Germinal center (tissue), 1 donor: ENCODE measurements around the gene GAS2L1.
"Not testable (repeated sequence)": the region's sequence is repeated elsewhere in the genome, so short reads cannot be mapped to it uniquely, and the experiment has no call there.

ENCODE experiments used
- DNase-seq: peaks from one replicate; pipeline ENCODE4 v3.0.0; 2012; ENCODE audit warnings: mixed read lengths, low spot score

Gene GAS2L1

DNA sequence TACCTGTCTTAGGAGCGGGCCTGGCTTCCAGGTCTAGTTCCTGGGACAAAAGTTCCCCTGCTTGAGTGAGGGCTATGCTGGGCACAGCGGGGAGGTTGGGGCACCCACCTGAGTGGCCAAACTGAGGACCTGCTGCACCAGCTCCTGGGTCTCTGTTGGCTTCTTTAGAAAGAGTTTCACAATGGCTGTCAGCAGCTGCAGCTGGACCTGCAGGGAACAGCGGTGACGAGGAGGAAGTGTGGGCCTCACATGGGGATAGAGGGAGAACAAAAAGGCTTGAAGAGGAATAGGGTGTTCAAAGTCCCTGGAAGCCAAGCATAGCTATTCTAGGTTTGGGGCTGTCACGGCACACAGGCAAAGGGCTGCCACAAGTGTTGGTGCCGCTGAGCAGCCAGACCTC lies 35.7 kb downstream of the GAS2L1 start:
- no peak for DNase-seq

- no peak for DNase-seq
These were observed 36.3 kb downstream of the GAS2L1 start for GRCh38 chr22:29342577-29343312.

GRCh38 chr22:29343313-29343805 lies 36.9 kb downstream of the GAS2L1 start:
- DNase-seq = no peak

GRCh38 chr22:29344137-29344536 lies 37.7 kb downstream of the GAS2L1 start:
- DNase-seq = no peak

DNA sequence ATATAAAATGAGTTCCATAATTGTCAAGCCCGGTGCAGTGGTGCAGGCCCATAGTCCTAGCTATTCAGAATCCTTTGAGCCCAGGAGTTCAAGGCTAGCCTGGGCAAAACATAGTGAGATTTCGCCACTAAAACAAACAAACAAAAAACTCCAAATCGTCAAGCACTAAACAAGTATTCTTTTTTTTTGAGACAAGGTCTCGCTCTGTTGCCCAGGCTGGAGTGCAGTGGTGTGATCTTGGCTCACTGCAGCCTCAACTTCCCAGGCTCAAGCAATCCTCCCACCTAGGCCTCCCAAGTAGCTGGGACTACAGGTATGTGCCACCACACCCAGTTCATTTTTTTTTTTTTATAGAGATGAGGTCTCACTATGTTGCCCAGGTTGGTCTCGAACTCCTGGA lies 38.4 kb downstream of the GAS2L1 start:
- not testable (repeated sequence) for DNase-seq

- DNase-seq = no peak
These were observed 39.5 kb downstream of the GAS2L1 start for GRCh38 chr22:29345932-29346331.

- DNase-seq = no peak
These were observed 40.2 kb downstream of the GAS2L1 start for GRCh38 chr22:29346659-29347058.

DNA sequence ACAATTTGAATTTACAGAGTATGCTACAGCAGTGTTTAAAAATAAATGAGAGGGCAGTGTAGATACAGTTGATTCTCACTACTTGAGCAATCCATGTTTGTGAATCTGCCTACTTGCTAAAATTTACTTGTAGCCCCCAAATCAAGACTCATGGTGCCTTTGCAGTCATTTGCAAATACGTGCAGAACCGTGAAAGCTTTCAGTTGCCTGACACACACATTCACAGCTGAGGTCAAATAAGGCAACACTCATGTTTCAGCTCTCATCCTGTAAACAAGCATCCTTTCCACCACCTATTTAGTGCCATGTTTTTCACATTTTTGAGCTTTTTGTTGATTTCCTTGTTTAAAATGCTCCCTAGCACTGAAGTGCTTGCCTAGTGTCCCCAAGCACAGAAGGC lies 41.6 kb downstream of the GAS2L1 start:
- DNase-seq = no peak

GRCh38 chr22:29348956-29349355 lies 42.5 kb downstream of the GAS2L1 start:
- no peak for DNase-seq

- DNase-seq = no peak
These were observed 44.6 kb downstream of the GAS2L1 start for GRCh38 chr22:29351042-29351441.

- DNase-seq = no peak
These were observed 45.4 kb downstream of the GAS2L1 start for GRCh38 chr22:29351891-29352290.

- no peak for DNase-seq
These were observed 46.3 kb downstream of the GAS2L1 start for GRCh38 chr22:29352778-29353177.

DNA sequence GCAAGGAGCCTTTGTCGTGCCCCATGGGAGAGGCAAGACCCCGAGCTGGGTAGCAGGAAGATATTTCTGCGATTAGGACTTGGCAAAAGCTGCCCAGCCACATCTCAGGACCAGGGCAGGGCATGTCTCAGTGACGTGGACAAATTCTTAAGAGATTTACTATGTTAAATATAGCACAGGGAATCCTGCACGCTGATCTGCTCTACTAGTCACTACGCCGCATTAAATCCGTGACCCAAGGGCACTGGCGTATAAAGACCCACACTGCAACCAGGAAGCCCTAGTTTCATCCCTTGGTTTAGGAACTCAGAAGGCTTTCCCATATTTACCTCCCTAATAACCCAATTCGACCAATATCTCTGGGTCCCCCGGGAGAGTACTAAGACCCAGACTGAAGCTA lies 46.8 kb downstream of the GAS2L1 start:
- no peak for DNase-seq

DNA sequence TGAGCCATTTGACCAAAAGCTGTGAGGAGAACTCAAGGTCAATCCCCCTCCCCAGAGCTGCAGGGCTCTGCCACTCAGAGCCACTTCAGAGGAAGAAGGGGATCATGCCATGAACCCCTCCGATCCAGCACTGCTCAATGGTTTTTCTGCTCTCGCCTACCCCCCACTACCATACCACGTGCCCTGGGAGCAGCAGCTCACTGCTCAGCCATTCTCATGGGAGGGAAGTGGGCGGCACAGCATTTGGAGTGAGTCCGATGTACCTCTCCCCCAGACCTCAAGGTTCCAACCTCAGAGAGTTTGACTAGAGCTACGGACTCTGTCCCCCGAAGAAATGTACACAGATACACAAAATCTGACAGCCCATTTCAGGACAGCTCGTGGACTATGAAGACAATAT lies 47.4 kb downstream of the GAS2L1 start:
- DNase-seq = no peak

DNA sequence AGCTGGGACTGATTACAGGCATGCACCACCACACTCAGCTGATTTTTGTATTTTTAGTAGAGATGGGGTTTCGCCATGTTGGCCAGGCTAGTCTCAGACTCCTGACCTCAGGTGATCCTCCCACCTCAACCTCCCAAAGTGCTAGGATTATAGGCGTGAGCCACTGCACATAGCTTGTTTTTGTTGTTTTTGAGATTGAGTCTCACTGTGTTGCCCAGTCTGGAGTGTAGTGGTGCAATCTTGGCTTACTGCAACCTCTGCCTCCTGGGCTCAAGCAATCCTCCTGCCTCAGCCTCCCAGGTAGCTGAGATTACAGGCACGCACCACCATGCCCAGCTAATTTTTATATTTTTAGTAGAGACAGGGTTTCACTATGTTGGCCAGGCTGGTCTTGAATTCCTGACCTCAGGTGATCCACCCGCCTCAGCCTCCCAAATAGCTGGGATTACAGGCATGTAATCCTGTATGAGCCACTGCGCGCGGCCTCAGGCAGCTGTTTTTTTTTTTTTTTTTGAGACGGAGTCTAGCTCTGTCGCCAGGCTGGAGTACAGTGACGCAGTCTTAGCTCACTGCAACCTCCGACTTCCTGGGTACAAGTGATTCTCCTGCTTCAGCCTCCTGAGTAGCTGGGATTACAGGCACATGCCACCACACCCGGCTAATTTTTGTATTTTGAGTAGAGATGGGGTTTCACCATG lies 50.9 kb downstream of the GAS2L1 start:
- DNase-seq = not testable (repeated sequence)

GRCh38 chr22:29359469-29359868 lies 53.0 kb downstream of the GAS2L1 start:
- no peak for DNase-seq
